ENCODE results near the gene GALNT16. TPM values are rescaled to one million over a fixed set of nuclear protein-coding genes. Genes with fewer than 3 reads are reported as not detected.

The GALNT16 gene
- total RNA-seq, 2 experiments from 2014 or later = not detected

DNA sequence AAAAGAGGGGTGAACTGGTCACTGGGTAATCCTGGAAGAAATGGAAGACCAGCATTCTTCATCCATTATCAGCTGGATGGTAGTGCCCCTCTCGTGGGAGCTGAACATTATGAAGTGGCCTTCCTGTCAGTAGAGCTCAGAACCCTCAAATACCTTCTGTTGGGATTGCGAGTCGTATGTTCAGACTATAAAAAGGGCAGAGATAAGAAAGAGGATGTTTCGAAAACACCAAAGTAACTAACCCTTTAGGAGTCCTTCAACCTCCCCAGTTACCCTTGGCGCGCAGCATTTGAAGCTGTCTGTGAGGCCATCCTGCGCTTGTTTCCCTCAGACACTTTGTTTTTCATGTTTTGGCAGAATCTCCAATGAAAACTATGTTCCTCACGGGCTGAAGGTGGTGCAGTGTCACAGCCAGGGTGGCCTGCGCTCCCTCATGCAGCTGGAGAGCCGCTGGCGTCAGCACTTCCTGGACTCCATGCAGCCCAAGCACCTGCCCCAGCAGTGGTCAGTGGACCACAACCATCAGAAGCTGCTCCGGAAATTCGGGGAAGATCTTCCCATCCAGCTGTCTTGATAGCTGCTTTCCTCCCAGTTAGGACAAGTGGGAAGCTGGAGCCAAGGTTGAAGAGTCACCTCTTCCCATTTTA, 19.3 kb upstream of the GALNT16 start:
- H3K4me3 Mint-ChIP-seq = no peak overlapping the region
- H3K4me1 Mint-ChIP-seq (ENCODE audit: low read depth) = peaks cover 5% of the 10 kb centered on the region
- peaks cover 6% of the 10 kb centered on the region for H3K36me3 Mint-ChIP-seq
- H3K27me3 Mint-ChIP-seq = no peaks in the 10 kb centered on the region
- POLR2A ChIA-PET = no interaction called here
- intact Hi-C loops (cut with micrococcal nuclease) = loop anchor here (5.0 kb wide), 1 partner anchor 108 kb away; no protein-coding TSS in a partner anchor
- H3K27ac Mint-ChIP-seq = no peak overlapping the region
- CTCF ChIA-PET = interaction anchor here (0.5 to 5.5 kb wide), 3 partner anchors 110 to 220 kb away, joined by 3 to 112 read pairs (median 40); no protein-coding TSS in a partner anchor
- no peaks in the 10 kb centered on the region for H3K9me3 Mint-ChIP-seq
- no peak for DNase-seq

DNA sequence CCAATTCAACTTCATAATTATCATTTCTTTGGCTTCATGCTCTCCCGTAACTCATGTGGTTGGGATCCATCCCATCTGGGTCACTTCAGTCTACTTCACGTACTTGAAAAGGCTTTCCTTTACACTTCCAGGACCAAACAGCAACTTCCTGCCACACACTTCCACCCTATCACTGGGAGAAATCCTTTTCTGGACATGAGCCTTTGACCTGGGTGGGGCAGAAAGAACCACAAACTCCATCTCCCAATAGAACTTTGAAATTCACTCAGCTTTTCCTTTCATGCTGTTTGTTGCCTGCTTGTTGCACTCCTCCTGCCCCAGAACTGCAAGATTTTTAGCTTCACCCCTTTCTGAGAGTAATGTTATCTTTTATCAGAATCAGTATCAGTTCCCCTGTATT, 18.4 kb upstream of the GALNT16 start:
- CTCF ChIA-PET = interaction anchor here (0.6 to 5.5 kb wide), 20 partner anchors 9 to 335 kb away, joined by 3 to 112 read pairs (median 6); partner anchors contain the start of gene CCDC177
- POLR2A ChIA-PET = no interaction called here
- H3K36me3 Mint-ChIP-seq = peaks cover 3% of the 10 kb centered on the region

GRCh38 chr14:69242311-69243224, 17.4 kb upstream of the GALNT16 start:
- CTCF ChIA-PET = interaction anchor here (0.6 to 5.5 kb wide), 49 partner anchors 9 to 518 kb away, joined by 3 to 112 read pairs (median 4); partner anchors contain the start of genes CCDC177, ERH and GALNT16
- H3K4me3 Mint-ChIP-seq = no peak overlapping the region
- H3K36me3 Mint-ChIP-seq = peaks cover 3% of the 10 kb centered on the region
- POLR2A ChIA-PET = no interaction called here
- intact Hi-C loops (cut with micrococcal nuclease) = loop anchor here (1.0 to 5.0 kb wide), 3 partner anchors 110 to 332 kb away; partner anchors contain the start of gene CCDC177
- no peaks in the 10 kb centered on the region for H3K9me3 Mint-ChIP-seq
- H3K4me1 Mint-ChIP-seq (ENCODE audit: low read depth) = no peaks in the 10 kb centered on the region
- no peaks in the 10 kb centered on the region for H3K27me3 Mint-ChIP-seq
- peak; percentile 62 for DNase-seq
- H3K27ac Mint-ChIP-seq = no peak overlapping the region

More for the DNA sequence above, 18.4 kb upstream of the GALNT16 start:
- H3K4me1 Mint-ChIP-seq (ENCODE audit: low read depth) = no peaks in the 10 kb centered on the region
- H3K4me3 Mint-ChIP-seq = no peak overlapping the region
- no peak for DNase-seq
- H3K27me3 Mint-ChIP-seq = no peaks in the 10 kb centered on the region
- H3K27ac Mint-ChIP-seq = no peak overlapping the region
- H3K9me3 Mint-ChIP-seq = no peaks in the 10 kb centered on the region
- intact Hi-C loops (cut with micrococcal nuclease) = loop anchor here (5.0 kb wide), 1 partner anchor 109 kb away; no protein-coding TSS in a partner anchor

GRCh38 chr14:69244946-69245345, 15.0 kb upstream of the GALNT16 start:
- CTCF ChIA-PET = interaction anchor here (0.7 kb wide), 1 partner anchor 117 kb away, joined by 3 read pairs; no protein-coding TSS in a partner anchor
- no peak overlapping the region for H3K27ac Mint-ChIP-seq
- POLR2A ChIA-PET = no interaction called here
- H3K27me3 Mint-ChIP-seq = no peaks in the 10 kb centered on the region
- no peaks in the 10 kb centered on the region for H3K36me3 Mint-ChIP-seq
- intact Hi-C loops (cut with micrococcal nuclease) = loop anchor here (5.0 kb wide), 1 partner anchor 113 kb away; no protein-coding TSS in a partner anchor
- no peaks in the 10 kb centered on the region for H3K4me1 Mint-ChIP-seq (ENCODE audit: low read depth)
- no peak overlapping the region for H3K4me3 Mint-ChIP-seq
- no peaks in the 10 kb centered on the region for H3K9me3 Mint-ChIP-seq
- DNase-seq = no peak

DNA sequence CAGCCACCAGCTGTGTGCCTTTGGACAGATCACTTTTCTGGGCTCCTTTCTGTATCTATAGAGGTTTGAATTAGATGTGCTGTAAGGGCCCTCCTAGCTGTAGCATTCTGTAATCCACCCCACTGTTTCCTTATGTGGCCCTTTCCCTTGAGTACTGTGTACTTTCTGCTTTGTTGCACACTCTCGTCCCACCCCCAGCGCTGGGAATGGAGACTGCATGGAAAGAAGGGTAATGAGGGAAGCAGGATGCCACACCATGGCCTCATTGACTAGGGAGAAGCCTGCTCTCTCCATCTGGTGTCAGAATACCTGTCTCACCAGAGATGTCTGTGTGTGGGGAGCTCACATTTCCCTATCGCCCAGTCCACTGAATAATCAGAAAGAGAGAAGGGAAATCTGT, 13.6 kb upstream of the GALNT16 start:
- Mint-ChIP-seq H3K4me1 (ENCODE audit: low read depth) (no peaks in the 10 kb centered on the region), H3K4me3 (no peak overlapping the region), H3K27ac (no peak overlapping the region), H3K9me3 (no peaks in the 10 kb centered on the region), H3K27me3 (no peaks in the 10 kb centered on the region), H3K36me3 (no peaks in the 10 kb centered on the region)
- intact Hi-C loops (cut with micrococcal nuclease) = no loop called here
- ChIA-PET POLR2A (no interaction called here), CTCF (interaction anchor here (1.1 kb wide), 1 partner anchor 214 kb away, joined by 4 read pairs; no protein-coding TSS in a partner anchor)
- DNase-seq = no peak

GRCh38 chr14:69247676-69248440, 12.1 kb upstream of the GALNT16 start:
- no peaks in the 10 kb centered on the region for H3K36me3 Mint-ChIP-seq
- no peaks in the 10 kb centered on the region for H3K27me3 Mint-ChIP-seq
- no peak overlapping the region for H3K4me3 Mint-ChIP-seq
- no peaks in the 10 kb centered on the region for H3K4me1 Mint-ChIP-seq (ENCODE audit: low read depth)
- intact Hi-C loops (cut with micrococcal nuclease) = no loop called here
- POLR2A ChIA-PET = no interaction called here
- DNase-seq = no peak
- CTCF ChIA-PET = interaction anchor here (1.1 to 1.4 kb wide), 4 partner anchors 56 to 212 kb away, joined by 4 to 6 read pairs (median 4); partner anchors contain the start of gene EXD2
- H3K9me3 Mint-ChIP-seq = no peaks in the 10 kb centered on the region
- no peak overlapping the region for H3K27ac Mint-ChIP-seq

GRCh38 chr14:69249603-69250002, 10.4 kb upstream of the GALNT16 start:
- H3K36me3 Mint-ChIP-seq = no peaks in the 10 kb centered on the region
- no peaks in the 10 kb centered on the region for H3K9me3 Mint-ChIP-seq
- intact Hi-C loops (cut with micrococcal nuclease) = no loop called here
- no peak for DNase-seq
- H3K27me3 Mint-ChIP-seq = no peaks in the 10 kb centered on the region
- H3K4me1 Mint-ChIP-seq (ENCODE audit: low read depth) = no peaks in the 10 kb centered on the region
- no peak overlapping the region for H3K27ac Mint-ChIP-seq
- no peak overlapping the region for H3K4me3 Mint-ChIP-seq
- ChIA-PET CTCF (no interaction called here), POLR2A (interaction anchor here (0.6 kb wide), 1 partner anchor 1255 kb away, joined by 3 read pairs; no protein-coding TSS in a partner anchor)

GRCh38 chr14:69252851-69253250, 7.1 kb upstream of the GALNT16 start:
- intact Hi-C loops (cut with micrococcal nuclease) = no loop called here
- no peak for DNase-seq
- Mint-ChIP-seq H3K36me3 (no peaks in the 10 kb centered on the region), H3K4me1 (ENCODE audit: low read depth) (no peaks in the 10 kb centered on the region), H3K27ac (no peak overlapping the region), H3K9me3 (no peaks in the 10 kb centered on the region), H3K4me3 (no peak overlapping the region), H3K27me3 (no peaks in the 10 kb centered on the region)
- POLR2A ChIA-PET = no interaction called here
- CTCF ChIA-PET = interaction anchor here (0.8 to 2.0 kb wide), 2 partner anchors 10 to 207 kb away, joined by 3 to 10 read pairs; no protein-coding TSS in a partner anchor

DNA sequence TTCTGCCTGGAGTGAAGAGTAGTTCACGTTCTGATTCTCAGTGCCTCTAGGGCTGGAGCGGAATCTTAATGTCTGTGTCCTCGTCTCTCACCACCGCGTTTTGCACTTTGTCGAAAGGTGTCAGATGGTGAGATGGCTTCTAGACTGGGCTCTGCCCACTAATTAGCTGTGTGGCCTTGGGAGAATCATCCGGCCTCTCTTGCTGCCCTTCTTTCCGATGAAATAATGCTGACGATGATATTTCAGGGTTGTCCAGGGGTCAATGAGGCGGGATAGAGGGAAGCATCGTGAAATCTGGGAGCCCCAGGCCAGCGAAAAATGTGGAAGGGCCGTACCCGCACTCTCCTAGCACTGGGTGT, 811 bp upstream of the GALNT16 start:
- Mint-ChIP-seq H3K27me3 (peaks cover 43% of the 10 kb centered on the region), H3K27ac (no peak overlapping the region), H3K4me3 (no peak overlapping the region), H3K36me3 (no peaks in the 10 kb centered on the region), H3K9me3 (no peaks in the 10 kb centered on the region), H3K4me1 (ENCODE audit: low read depth) (peaks cover 4% of the 10 kb centered on the region)
- ChIA-PET POLR2A (no interaction called here), CTCF (interaction anchor here (1.3 to 6.7 kb wide), 3 partner anchors 16 to 200 kb away, joined by 3 to 42 read pairs (median 4); no protein-coding TSS in a partner anchor)
- intact Hi-C loops (cut with micrococcal nuclease) = no loop called here
- no peak for DNase-seq

DNA sequence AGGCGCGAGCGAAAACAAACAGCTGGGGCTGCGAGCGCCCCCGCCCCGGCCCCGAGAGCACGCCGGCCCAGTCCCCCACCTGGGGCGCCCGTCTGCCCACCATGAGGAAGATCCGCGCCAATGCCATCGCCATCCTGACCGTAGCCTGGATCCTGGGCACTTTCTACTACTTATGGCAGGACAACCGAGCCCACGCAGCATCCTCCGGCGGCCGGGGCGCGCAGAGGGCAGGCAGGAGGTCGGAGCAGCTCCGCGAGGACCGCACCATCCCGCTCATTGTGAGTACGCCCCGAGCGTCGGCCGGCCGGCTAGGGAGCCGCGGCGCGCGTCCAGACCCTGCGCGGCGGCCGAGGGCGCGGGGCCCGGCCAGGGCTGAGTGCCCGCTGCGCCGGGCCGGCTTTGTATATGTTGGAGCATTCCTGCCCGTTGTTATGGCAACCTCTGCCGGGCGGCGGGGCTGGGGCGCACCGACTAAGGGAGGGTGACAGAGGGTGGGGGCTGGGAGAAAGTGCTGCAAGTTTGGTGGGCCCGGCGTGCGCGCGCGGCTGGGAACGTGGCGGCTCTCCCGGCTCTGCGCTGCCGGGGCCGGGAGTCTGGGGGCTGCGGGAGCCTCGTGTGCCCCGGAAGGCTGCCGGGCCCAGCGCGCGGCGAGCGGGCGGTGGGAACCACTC, 367 bp downstream of the GALNT16 start:
- ChIA-PET CTCF (interaction anchor here (0.6 to 6.7 kb wide), 9 partner anchors 17 to 204 kb away, joined by 3 to 42 read pairs (median 4); no protein-coding TSS in a partner anchor), POLR2A (no interaction called here)
- peaks cover 4% of the 10 kb centered on the region for H3K4me1 Mint-ChIP-seq (ENCODE audit: low read depth)
- intact Hi-C loops (cut with micrococcal nuclease) = no loop called here
- H3K36me3 Mint-ChIP-seq = no peaks in the 10 kb centered on the region
- no peak overlapping the region for H3K27ac Mint-ChIP-seq
- H3K27me3 Mint-ChIP-seq = peaks cover 45% of the 10 kb centered on the region
- peak; percentile 22 for DNase-seq
- H3K9me3 Mint-ChIP-seq = no peaks in the 10 kb centered on the region
- peak overlapping the region; percentile 50 for H3K4me3 Mint-ChIP-seq

All from activated CD4-positive, alpha-beta memory T cell treated with anti-CD3 and anti-CD28 coated beads for 36 hours (primary cell).